SKM-1 treated with dmso at 0.1 percent for 144 hours (cell line): ENCODE measurements around the gene TMEM132C.

Source experiments
- DNase-seq: peaks from one replicate; lab custom pipeline; 2025; ENCODE audit not compliant: unreplicated experiment; lab: John Stamatoyannopoulos, UW

The TMEM132C gene

DNA sequence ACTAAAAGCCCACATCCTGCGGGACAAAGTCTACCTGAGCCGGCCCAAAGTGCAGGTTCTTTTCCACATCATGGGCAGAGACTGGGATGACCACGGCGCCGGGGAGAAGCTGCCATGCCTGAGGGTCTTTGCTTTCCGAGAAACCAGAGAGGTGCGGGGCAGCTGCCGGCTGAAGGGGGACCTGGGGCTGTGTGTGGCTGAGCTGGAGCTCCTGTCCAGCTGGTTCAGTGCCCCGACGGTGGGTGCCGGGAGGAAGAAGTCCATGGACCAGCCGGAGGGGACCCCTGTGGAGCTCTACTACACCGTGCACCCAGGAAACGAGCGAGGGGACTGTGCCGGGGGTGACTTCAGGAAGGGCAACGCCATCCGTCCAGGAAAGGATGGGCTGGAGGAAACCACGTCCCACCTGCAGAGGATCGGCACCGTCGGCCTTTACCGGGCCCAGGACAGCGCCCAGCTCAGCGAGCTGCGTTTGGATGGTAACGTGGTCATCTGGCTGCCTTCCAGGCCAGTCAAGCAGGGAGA is 148.1 kb downstream of the TMEM132C start:
- no peak for DNase-seq

GRCh38 chr12:128418944-128419343 is 152.0 kb downstream of the TMEM132C start:
- DNase-seq, result no peak

GRCh38 chr12:128420163-128420562 is 153.2 kb downstream of the TMEM132C start:
- DNase-seq, result no peak

- no peak for DNase-seq
Measured at GRCh38 chr12:128421375-128421774, 154.4 kb downstream of the TMEM132C start.

DNA sequence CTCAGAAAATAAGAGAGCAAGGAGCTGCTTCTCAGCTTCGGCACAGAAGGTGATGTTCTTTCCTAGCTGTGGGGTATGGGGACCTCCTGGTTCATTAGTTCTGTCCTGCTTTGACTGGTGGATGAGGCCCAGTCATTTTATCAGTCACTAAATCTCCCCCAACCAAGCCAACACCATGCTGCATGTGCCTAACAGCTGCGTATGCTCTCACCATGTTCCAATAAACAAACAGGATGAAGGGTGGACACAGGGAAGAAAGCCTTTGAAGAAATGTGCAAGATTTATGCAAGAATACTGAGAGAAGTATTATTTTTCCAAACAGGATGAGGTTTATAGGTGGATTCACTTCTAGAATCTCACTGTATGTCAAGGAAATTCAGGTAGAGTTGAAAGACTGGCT is 156.2 kb downstream of the TMEM132C start:
- DNase-seq, result no peak

DNA sequence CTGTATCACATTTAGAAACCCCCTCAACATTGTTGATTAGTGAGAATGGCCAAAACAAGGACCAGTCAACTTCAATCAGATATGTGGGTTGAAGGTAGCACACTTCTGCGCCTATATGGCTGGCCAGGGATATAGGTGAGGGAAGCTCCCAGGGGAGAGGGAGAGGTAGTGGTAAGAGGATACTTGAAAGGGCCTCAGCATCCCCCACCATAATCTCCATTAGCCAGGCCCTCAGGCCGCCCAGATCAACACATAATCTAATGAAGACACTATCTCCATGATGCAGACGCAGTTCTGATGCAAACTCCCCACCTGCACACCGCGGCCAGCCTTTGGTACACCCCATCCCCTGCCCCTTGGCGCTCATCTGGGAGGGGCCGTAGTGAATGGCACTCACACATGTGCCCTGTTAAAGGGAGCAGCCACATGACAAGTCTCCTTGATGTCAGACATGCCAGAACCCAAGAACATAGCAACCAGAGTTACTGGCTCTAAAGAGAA is 158.0 kb downstream of the TMEM132C start:
- DNase-seq, result no peak

DNA sequence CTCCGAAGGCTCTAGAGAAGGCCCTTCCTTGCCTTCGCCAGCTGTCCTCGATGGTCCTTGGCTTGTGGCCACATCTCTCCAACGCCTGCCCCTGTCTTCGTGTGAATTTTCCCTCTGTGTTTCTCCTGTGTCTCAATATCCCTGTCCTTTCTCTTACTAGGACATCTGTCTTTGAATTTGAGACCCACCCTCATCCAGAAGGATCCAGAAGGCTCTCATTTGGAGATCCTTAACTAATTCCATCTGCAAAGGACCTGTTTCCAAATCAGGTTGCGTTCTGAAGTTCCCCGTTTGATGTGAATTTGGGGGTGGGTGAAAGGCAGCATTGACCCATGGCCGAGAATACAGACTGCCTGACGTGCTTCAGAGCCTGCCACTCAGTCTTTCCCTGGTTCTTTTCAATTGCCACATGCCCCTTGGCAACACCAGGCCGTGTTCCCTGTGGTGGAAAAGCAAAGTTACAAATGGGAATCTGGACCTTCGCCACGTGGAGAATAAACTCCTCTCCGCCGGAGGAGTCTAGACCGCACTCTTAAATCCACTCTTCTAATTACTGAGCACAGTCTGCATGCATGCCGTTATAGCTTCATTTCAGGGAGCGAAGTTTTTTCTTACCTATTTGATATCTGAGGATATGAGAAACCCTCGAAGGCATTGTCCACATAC is 158.8 kb downstream of the TMEM132C start:
- DNase-seq, result no peak

DNA sequence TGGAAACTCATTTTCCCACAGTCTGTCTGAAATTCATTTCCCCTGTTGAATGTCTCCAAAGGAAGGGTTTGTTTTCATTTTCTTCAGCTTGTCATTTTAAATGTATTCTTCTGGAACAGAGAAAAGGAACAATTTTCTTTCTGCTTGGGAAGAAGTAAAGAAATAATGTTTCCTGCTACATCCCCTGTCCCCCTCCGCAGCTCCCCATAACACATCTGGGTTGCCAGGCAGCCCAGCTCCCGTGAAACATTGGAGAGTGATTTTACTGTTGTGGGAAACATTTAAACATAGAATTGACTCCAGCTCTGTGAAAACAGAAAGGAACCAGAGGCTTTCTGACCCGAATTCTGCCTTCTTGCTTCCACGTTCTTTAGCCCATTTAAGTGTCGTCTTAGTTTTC is 159.5 kb downstream of the TMEM132C start:
- no peak for DNase-seq

- no peak for DNase-seq
Measured at GRCh38 chr12:128439796-128440195, 172.8 kb downstream of the TMEM132C start.

DNA sequence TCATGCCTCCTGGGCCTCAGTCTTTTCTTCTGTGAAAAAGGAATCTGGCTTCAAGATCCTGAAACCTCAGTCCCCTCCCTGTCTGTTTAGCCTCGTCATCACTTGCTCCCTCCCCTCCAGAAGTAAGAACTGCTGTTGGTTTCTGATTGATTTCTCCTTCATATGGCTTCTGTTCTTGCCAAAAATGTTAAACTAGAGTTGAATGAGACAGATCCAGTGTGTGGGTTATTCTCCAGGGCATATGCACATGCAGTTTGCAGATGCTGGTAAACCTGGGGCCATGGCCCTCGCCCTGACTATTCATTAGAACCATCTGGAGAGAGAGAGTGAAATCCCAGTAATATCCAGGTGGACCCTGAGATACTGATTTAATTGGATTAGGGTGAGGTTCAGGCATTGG is 175.1 kb downstream of the TMEM132C start:
- DNase-seq, result no peak

GRCh38 chr12:128444598-128444997 is 177.6 kb downstream of the TMEM132C start:
- DNase-seq, result no peak

- no peak for DNase-seq
Measured at GRCh38 chr12:128445415-128446127, 178.6 kb downstream of the TMEM132C start.

DNA sequence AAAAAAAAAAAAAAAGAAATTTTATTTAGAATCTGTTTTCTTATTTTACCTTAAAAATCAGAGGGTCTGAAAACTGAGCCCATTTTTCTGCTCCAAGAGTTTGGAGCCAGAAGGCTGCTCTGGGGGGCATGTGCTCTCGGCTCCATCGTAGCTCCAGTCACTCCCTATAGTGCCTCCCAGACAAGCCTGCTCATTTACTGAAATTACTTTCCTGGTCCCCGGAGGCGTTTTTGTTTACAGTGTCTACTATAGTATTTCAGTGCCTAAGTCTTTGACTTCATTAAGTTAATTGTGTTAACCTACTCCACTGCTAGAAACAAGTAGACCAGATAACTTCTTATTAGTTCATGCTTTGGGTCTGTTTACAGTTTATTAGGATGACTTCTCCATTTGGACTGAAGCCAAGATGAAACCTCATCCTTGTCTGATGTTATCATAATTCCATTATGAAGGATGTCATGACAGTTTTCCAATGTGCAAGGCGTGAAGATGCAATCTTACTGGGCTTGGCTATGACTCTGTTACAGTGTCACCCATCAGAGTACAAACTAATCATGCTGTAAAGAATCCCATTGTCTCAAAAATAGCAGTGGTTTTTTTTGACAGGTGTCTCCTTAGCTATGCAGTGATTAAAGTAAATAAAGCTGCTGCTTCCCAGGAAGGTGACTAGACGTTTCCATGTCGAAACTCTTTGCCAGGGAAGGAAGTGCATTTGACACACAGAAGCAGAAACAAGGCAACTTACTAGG is 182.3 kb downstream of the TMEM132C start:
- DNase-seq, result no peak

- no peak for DNase-seq
Measured at GRCh38 chr12:128450810-128451209, 183.8 kb downstream of the TMEM132C start.

GRCh38 chr12:128455851-128456250 is 188.9 kb downstream of the TMEM132C start:
- no peak for DNase-seq

DNA sequence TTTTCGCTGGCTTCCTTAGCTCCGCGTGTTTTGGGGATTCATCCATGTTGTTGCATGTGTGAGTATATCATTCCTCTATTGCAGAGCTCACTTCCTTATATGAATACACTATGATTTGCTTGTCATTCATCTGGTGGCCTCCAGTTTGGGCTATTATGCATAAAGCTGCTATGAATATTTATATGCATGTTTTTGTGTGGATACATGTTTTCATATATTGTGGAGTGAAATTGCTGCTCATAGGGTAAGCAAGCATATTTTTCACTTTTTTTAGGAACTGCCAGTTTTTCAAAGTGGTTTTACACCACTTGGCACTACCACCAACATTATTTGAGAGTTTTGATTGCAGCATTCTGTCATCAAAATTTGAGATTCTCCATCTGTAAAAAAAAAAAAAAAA is 190.0 kb downstream of the TMEM132C start:
- no peak for DNase-seq

- DNase-seq, result no peak
Measured at GRCh38 chr12:128458301-128458974, 191.5 kb downstream of the TMEM132C start.

- no peak for DNase-seq
Measured at GRCh38 chr12:128459067-128459466, 192.1 kb downstream of the TMEM132C start.

DNA sequence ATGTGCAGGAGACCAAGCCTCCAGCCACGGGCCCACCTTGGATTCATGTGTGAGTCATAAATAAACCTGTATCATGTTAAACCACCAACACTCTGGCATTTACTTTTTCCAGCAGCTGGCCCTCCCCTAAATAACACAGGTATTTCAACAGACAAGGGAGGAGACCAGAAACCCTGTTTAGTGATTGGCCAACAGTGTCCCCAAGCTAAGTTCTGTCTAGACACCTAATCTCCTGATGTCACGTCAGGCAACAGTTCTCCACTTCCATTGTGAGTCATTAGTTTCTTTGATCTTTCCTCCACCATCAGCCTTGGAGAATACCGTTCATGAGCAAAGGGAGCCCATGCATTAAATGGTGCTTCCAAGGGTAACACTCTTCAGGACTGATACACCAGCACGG is 196.9 kb downstream of the TMEM132C start:
- no peak for DNase-seq

DNA sequence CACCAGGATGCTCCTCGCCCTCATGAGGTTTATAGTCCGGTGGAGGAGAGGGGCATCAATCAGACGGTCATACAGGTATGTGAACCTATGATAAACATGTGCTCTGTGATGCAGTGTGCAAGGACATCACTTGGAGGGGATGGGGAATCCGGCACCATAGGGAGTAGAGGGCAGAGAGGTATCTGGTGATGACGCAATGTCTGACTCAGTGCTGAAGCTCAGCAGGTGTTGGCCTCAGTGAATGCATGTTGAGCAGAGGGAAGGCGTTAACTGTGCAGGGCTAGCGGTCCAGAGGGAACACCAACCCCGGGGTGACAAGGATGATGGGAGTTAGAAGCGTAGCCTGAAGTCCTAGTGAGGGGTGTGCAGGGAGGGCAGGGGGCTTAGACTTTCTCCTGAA is 200.9 kb downstream of the TMEM132C start:
- no peak for DNase-seq

- DNase-seq, result no peak
Measured at GRCh38 chr12:128468926-128469325, 202.0 kb downstream of the TMEM132C start.
